ENCODE results near the gene ZNF362.

The ZNF362 gene

DNA sequence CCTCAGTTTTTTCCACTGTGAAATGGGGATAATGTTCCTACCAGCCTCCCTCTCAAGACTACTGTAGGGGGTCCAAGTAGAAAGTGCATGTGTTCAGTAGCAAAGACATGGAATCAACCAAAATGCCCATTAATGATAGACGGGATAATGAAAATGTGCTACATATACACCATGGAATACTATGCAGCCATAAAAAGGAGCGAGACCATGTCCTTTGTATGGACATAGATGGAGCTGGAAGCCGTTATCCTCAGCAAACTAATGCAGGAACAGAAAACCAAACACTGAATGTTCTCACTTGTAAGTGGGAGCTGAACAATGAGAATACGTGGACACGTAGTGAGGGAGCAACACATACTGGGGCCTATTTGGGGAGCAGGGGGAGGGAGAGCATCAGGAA lies 6.1 kb upstream of the ZNF362 start:
- Histone ChIP-seq H3K4me3 (IDR thresholded peaks at IDR 0.05; ENCODE audit: insufficient read depth, low read depth, low read length) (no peak overlapping the region), H3K9ac (no peak overlapping the region), H3K27me3 (ENCODE audit: insufficient read depth, low read depth) (no peaks in the 10 kb centered on the region; the same call in 1 of the 2 replicates), H3K4me1 (ENCODE audit: low read depth, poor library complexity, severe bottlenecking) (no peaks in the 10 kb centered on the region), H3K4me2 (no peak overlapping the region), H4K20me1 (ENCODE audit: insufficient read depth) (no peaks in the 10 kb centered on the region), H3K27ac (no peak overlapping the region), H2AFZ (ENCODE audit: low read depth) (no peak overlapping the region), H3K36me3 (ENCODE audit: insufficient read depth) (no peaks in the 10 kb centered on the region), H3K79me2 (ENCODE audit: insufficient read depth, low read depth) (no peaks in the 10 kb centered on the region)
- TF ChIP-seq, protein P1, sequence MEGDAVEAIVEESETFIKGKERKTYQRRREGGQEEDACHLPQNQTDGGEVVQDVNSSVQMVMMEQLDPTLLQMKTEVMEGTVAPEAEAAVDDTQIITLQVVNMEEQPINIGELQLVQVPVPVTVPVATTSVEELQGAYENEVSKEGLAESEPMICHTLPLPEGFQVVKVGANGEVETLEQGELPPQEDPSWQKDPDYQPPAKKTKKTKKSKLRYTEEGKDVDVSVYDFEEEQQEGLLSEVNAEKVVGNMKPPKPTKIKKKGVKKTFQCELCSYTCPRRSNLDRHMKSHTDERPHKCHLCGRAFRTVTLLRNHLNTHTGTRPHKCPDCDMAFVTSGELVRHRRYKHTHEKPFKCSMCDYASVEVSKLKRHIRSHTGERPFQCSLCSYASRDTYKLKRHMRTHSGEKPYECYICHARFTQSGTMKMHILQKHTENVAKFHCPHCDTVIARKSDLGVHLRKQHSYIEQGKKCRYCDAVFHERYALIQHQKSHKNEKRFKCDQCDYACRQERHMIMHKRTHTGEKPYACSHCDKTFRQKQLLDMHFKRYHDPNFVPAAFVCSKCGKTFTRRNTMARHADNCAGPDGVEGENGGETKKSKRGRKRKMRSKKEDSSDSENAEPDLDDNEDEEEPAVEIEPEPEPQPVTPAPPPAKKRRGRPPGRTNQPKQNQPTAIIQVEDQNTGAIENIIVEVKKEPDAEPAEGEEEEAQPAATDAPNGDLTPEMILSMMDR (conservative IDR thresholded peaks at IDR 0.05; ENCODE audit: low read depth, low read length): no peak

DNA sequence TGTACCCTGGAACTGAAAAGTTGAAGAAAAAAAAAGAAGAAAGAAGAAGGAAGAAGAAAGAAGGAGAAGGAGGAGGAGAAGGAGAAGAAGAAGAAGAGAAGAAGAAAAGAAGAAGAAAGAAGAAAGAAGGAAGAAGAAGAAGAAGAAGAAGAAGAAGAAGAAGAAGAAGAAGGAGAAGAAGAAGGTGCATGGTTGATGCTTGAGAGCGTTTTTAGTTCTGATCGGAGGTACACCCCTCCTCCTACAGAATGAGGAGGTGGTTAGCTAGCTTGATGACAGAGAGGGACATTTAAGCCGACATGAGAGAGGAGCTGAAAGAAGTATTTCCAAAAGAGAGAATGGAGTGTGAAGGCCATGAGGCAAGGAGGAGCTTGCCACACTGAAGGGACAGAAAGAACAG lies 5.6 kb upstream of the ZNF362 start:
- Histone ChIP-seq H3K27me3 (ENCODE audit: insufficient read depth, low read depth) (no peaks in the 10 kb centered on the region; the same call in 1 of the 2 replicates), H4K20me1 (ENCODE audit: insufficient read depth) (no peaks in the 10 kb centered on the region), H3K36me3 (ENCODE audit: insufficient read depth) (no peaks in the 10 kb centered on the region), H3K4me2 (no peak overlapping the region), H3K79me2 (ENCODE audit: insufficient read depth, low read depth) (no peaks in the 10 kb centered on the region), H3K9ac (no peak overlapping the region), H3K4me1 (ENCODE audit: low read depth, poor library complexity, severe bottlenecking) (no peaks in the 10 kb centered on the region), H3K27ac (no peak overlapping the region), H2AFZ (ENCODE audit: low read depth) (no peak overlapping the region), H3K4me3 (IDR thresholded peaks at IDR 0.05; ENCODE audit: insufficient read depth, low read depth, low read length) (no peak overlapping the region)
- TF ChIP-seq, protein P1 (conservative IDR thresholded peaks at IDR 0.05; ENCODE audit: low read depth, low read length): no peak

DNA sequence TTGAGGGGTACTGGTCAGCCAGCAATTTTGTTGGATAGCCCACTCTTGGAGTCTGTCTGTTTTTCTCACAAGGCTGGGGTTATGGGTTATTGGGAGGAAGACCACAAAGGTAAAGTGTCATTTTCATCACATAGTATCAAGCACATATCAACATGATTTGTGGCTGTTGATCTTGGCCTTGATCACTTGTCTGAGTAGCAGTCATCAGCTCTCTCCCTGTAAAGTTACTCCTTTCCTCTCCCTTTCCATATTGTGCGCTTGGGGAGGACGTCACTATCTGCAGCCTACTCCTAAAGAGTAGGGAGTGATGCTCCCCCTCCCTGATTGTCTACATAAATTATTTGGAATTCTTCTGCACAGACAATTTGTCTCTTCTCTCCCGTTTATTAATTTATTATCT lies 1.8 kb upstream of the ZNF362 start:
- Histone ChIP-seq H3K4me3 (IDR thresholded peaks at IDR 0.05; ENCODE audit: insufficient read depth, low read depth, low read length) (no peak overlapping the region), H3K4me1 (ENCODE audit: low read depth, poor library complexity, severe bottlenecking) (no peaks in the 10 kb centered on the region), H2AFZ (ENCODE audit: low read depth) (no peak overlapping the region), H3K79me2 (ENCODE audit: insufficient read depth, low read depth) (no peaks in the 10 kb centered on the region), H3K9ac (no peak overlapping the region), H3K4me2 (no peak overlapping the region), H3K27me3 (ENCODE audit: insufficient read depth, low read depth) (no peaks in the 10 kb centered on the region; the same call in 1 of the 2 replicates), H3K27ac (no peak overlapping the region), H4K20me1 (ENCODE audit: insufficient read depth) (no peaks in the 10 kb centered on the region), H3K36me3 (ENCODE audit: insufficient read depth) (no peaks in the 10 kb centered on the region)
- TF ChIP-seq, protein P1 (conservative IDR thresholded peaks at IDR 0.05; ENCODE audit: low read depth, low read length): no peak

DNA sequence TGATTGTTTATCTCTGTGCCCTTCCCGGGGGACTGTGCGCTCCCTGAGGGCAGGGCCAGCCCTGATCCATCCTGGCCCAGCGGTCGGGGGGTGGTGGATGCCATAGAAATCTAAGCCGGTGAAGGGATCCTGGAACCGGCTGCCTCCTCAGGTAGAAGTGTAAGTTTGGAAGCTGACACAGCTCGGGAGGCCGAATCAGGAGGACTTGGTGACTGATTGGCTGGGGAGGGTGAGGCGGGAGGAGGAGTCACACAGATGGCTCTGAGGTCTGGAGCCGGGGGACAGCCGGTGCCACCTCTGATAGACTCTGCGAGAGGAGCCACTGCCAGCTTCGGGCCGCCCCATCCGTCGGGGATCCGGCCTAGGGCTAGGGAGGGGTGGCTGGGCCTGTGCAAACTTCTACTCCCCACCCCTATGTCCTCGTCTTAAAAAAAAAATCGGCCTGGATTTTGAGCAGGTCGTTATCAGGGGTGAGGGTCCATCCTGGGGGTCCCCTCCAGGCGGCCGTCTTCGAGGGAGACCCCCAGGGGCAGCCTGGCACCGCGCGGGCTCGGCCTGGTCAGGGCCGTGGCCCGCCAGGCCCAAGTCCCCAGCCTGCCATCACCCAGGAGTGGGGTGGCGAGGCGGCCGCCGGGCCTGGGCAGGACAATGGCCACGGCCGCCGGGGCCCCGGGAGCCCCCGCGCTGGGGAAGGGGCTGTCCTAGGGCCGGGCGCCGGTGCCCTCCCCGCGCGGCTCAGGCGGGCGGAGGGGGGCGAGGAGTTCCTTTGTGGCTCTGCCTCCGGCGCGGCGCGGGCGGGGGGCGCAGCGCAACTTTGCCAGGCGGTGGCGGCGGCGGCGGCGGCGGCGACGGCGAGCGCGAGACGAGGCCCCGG lies 708 bp upstream of the ZNF362 start:
- H4K20me1 ChIP-seq (ENCODE audit: insufficient read depth): no peaks in the 10 kb centered on the region
- no peaks in the 10 kb centered on the region for H3K4me1 ChIP-seq (ENCODE audit: low read depth, poor library complexity, severe bottlenecking)
- TF ChIP-seq, protein P1 (conservative IDR thresholded peaks at IDR 0.05; ENCODE audit: low read depth, low read length): no peak
- no peaks in the 10 kb centered on the region; the same call in 1 of the 2 replicates for H3K27me3 ChIP-seq (ENCODE audit: insufficient read depth, low read depth)
- H3K9ac ChIP-seq: no peak overlapping the region
- no peak overlapping the region for H3K4me3 ChIP-seq (IDR thresholded peaks at IDR 0.05; ENCODE audit: insufficient read depth, low read depth, low read length)
- H3K36me3 ChIP-seq (ENCODE audit: insufficient read depth): no peaks in the 10 kb centered on the region
- H3K4me2 ChIP-seq: no peak overlapping the region
- no peaks in the 10 kb centered on the region for H3K79me2 ChIP-seq (ENCODE audit: insufficient read depth, low read depth)
- H3K27ac ChIP-seq: no peak overlapping the region
- H2AFZ ChIP-seq (ENCODE audit: low read depth): no peak overlapping the region

All from KMS-11 (cell line).